NCI-H1694 (cell line): ENCODE data around the gene TRIM47.
A peak's percentile ranks its signal among the peaks of the same experiment; 100 is the strongest.
"Not testable (repeated sequence)": the region's sequence is repeated elsewhere in the genome, so short reads cannot be mapped to it uniquely, and the experiment has no call there.

Source experiments
- DNase-seq: peaks from one replicate; lab custom pipeline; 2025; lab: John Stamatoyannopoulos, UW

The TRIM47 gene

GRCh38 chr17:75870228-75870627 is 8.2 kb downstream of the TRIM47 start:
- not testable (repeated sequence) for DNase-seq

- DNase-seq = no peak
These were observed 8.9 kb downstream of the TRIM47 start for GRCh38 chr17:75869282-75870141.

- DNase-seq = not testable (repeated sequence)
These were observed 9.6 kb downstream of the TRIM47 start for GRCh38 chr17:75868730-75869281.

- not testable (repeated sequence) for DNase-seq
These were observed 12.8 kb downstream of the TRIM47 start for GRCh38 chr17:75865404-75866188.

- DNase-seq = not testable (repeated sequence)
These were observed 13.5 kb downstream of the TRIM47 start for GRCh38 chr17:75864887-75865286.

- no peak for DNase-seq
These were observed 13.9 kb downstream of the TRIM47 start for GRCh38 chr17:75864448-75864871.

- no peak for DNase-seq
These were observed 16.5 kb downstream of the TRIM47 start for GRCh38 chr17:75861927-75862317.

GRCh38 chr17:75859358-75859757 is 19.0 kb downstream of the TRIM47 start:
- not testable (repeated sequence) for DNase-seq

- no peak for DNase-seq
These were observed 22.2 kb downstream of the TRIM47 start for GRCh38 chr17:75856062-75856756.

GRCh38 chr17:75855310-75856061 is 22.9 kb downstream of the TRIM47 start, which contains the start of gene WBP2:
Gene WBP2 (minus strand): TSS chr17:75855335. CDS start chr17:75855297, 38 bp downstream.
- peak; percentile 100 for DNase-seq

GRCh38 chr17:75854881-75855309 is 23.5 kb downstream of the TRIM47 start:
- no peak for DNase-seq

GRCh38 chr17:75854101-75854748 is 24.2 kb downstream of the TRIM47 start:
- no peak for DNase-seq

GRCh38 chr17:75853433-75853832 is 24.9 kb downstream of the TRIM47 start:
- DNase-seq = no peak

- DNase-seq = not testable (repeated sequence)
These were observed 26.7 kb downstream of the TRIM47 start for GRCh38 chr17:75851693-75851991.

GRCh38 chr17:75850928-75851692 is 27.3 kb downstream of the TRIM47 start:
- no peak for DNase-seq

- DNase-seq = no peak
These were observed 28.7 kb downstream of the TRIM47 start for GRCh38 chr17:75849724-75850123.

GRCh38 chr17:75849279-75849646 is 29.1 kb downstream of the TRIM47 start:
- no peak for DNase-seq

- DNase-seq = peak; percentile 64
These were observed 29.7 kb downstream of the TRIM47 start for GRCh38 chr17:75848523-75849278.
